ENCODE data around the gene EYS.

The EYS gene

GRCh38 chr6:65135567-65135966, 571.5 kb downstream of the EYS start:
- no peak for DNase-seq (ENCODE audit: low read depth)
- H3K4me3 ChIP-seq (ENCODE audit: low read length) = no peak overlapping the region
- no peak for TF ChIP-seq CTCF (IDR thresholded peaks at IDR 0.05; ENCODE audit: insufficient read depth, low read depth, low read length, missing control alignments)

- no peak for TF ChIP-seq CTCF (IDR thresholded peaks at IDR 0.05; ENCODE audit: insufficient read depth, low read depth, low read length, missing control alignments)
- no peak for DNase-seq (ENCODE audit: low read depth)
- H3K4me3 ChIP-seq (ENCODE audit: low read length) = no peak overlapping the region
These were observed 580.4 kb downstream of the EYS start for GRCh38 chr6:65126667-65127066.

- DNase-seq (ENCODE audit: low read depth) = no peak
- no peak overlapping the region for H3K4me3 ChIP-seq (ENCODE audit: low read length)
- TF ChIP-seq CTCF (IDR thresholded peaks at IDR 0.05; ENCODE audit: insufficient read depth, low read depth, low read length, missing control alignments) = no peak
These were observed 583.5 kb downstream of the EYS start for GRCh38 chr6:65123521-65123920.

- no peak for TF ChIP-seq CTCF (IDR thresholded peaks at IDR 0.05; ENCODE audit: insufficient read depth, low read depth, low read length, missing control alignments)
- no peak for DNase-seq (ENCODE audit: low read depth)
- H3K4me3 ChIP-seq (ENCODE audit: low read length) = no peak overlapping the region
These were observed 589.1 kb downstream of the EYS start for GRCh38 chr6:65117817-65118409.

GRCh38 chr6:65116326-65116725, 590.7 kb downstream of the EYS start:
- TF ChIP-seq CTCF (IDR thresholded peaks at IDR 0.05; ENCODE audit: insufficient read depth, low read depth, low read length, missing control alignments) = no peak
- no peak for DNase-seq (ENCODE audit: low read depth)
- H3K4me3 ChIP-seq (ENCODE audit: low read length) = no peak overlapping the region

DNA sequence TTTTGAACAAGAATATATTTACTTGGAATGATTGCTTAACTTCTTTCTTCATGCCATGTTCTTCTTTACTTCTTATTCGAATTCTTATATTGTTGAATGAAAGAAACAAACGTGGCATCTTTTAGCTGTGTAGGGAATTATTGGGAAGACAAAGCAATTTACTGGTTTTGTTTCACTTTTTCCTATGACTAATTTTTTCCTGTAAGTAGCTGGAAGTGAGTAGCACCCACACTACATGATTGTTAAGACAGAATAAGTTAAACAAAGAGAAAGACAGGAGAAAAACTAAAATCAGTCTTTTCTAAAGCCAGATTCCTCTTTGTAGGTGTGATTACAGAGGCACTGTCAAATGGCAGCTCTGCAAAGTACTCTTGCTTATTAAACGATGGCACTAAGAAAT, 593.4 kb downstream of the EYS start:
- DNase-seq (ENCODE audit: low read depth) = no peak
- no peak for TF ChIP-seq CTCF (IDR thresholded peaks at IDR 0.05; ENCODE audit: insufficient read depth, low read depth, low read length, missing control alignments)

GRCh38 chr6:65112435-65112834, 594.6 kb downstream of the EYS start:
- TF ChIP-seq CTCF (IDR thresholded peaks at IDR 0.05; ENCODE audit: insufficient read depth, low read depth, low read length, missing control alignments) = no peak
- no peak overlapping the region for H3K4me3 ChIP-seq (ENCODE audit: low read length)
- no peak for DNase-seq (ENCODE audit: low read depth)

More for the DNA sequence above, 593.4 kb downstream of the EYS start:
- no peak overlapping the region for H3K4me3 ChIP-seq (ENCODE audit: low read length)
